ENCODE data around the gene LGMN. TPM values are rescaled to one million over a fixed set of nuclear protein-coding genes. Genes with fewer than 3 reads are reported as not detected.

Gene LGMN
- polyA plus RNA-seq, 1 donor (not counting 4 experiments of a cell fraction or from before 2014, with no cell fraction given): 61.0 TPM

GRCh38 chr14:92676403-92677086 lies 71.9 kb downstream of the LGMN start:
- no peak overlapping the region for H3K4me3 ChIP-seq (ENCODE audit: control insufficient read depth in 2 of 3, extremely low read depth in 1 of 3, insufficient read depth in 2 of 3, low read depth in 1 of 3, low read length in 3 of 3)
- no peaks in the 10 kb centered on the region for H3K36me3 ChIP-seq (ENCODE audit: control insufficient read depth in 2 of 2, extremely low read depth in 1 of 2, insufficient read depth in 2 of 2, low read length in 2 of 2)
- TF ChIP-seq EZH2 (IDR thresholded peaks at IDR 0.05; ENCODE audit: low read length): no peak
- TF ChIP-seq, protein P1, sequence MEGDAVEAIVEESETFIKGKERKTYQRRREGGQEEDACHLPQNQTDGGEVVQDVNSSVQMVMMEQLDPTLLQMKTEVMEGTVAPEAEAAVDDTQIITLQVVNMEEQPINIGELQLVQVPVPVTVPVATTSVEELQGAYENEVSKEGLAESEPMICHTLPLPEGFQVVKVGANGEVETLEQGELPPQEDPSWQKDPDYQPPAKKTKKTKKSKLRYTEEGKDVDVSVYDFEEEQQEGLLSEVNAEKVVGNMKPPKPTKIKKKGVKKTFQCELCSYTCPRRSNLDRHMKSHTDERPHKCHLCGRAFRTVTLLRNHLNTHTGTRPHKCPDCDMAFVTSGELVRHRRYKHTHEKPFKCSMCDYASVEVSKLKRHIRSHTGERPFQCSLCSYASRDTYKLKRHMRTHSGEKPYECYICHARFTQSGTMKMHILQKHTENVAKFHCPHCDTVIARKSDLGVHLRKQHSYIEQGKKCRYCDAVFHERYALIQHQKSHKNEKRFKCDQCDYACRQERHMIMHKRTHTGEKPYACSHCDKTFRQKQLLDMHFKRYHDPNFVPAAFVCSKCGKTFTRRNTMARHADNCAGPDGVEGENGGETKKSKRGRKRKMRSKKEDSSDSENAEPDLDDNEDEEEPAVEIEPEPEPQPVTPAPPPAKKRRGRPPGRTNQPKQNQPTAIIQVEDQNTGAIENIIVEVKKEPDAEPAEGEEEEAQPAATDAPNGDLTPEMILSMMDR (optimal IDR thresholded peaks at IDR 0.05 in 1 of 3, IDR thresholded peaks at IDR 0.05 in 1 of 3, conservative IDR thresholded peaks at IDR 0.05 in 1 of 3; ENCODE audit: extremely low read depth in 1 of 3, insufficient read depth in 2 of 3, low read length in 3 of 3): no peak
- no peaks in the 10 kb centered on the region for H4K20me1 ChIP-seq (ENCODE audit: control insufficient read depth, extremely low read depth, insufficient read depth, low read length)
- no peak overlapping the region for H2AFZ ChIP-seq (ENCODE audit: control insufficient read depth, low read length)
- dilution Hi-C loops (cut with MboI; ENCODE audit: extremely low pct_ligation_motif_present, low sequenced_read_pairs): no loop called here
- H3K9me3 ChIP-seq (ENCODE audit: control insufficient read depth, low read depth, low read length): no peaks in the 10 kb centered on the region
- no peaks in the 10 kb centered on the region for H3K27me3 ChIP-seq (ENCODE audit: control insufficient read depth, extremely low read depth, insufficient read depth, low read length)
- H3K9me1 ChIP-seq (ENCODE audit: control insufficient read depth, extremely low read depth, insufficient read depth, low read length): no peaks in the 10 kb centered on the region
- no peak overlapping the region for H3K4me2 ChIP-seq (ENCODE audit: control insufficient read depth, extremely low read depth, insufficient read depth, low read depth, low read length)
- FAIRE-seq (no peak), DNase-seq (ENCODE audit: low read depth, low spot score) (no peak)
- no peak overlapping the region for H3K27ac ChIP-seq (ENCODE audit: control insufficient read depth, insufficient read depth, low read length)
- peaks cover 5% of the 10 kb centered on the region for H3K4me1 ChIP-seq (ENCODE audit: control insufficient read depth, extremely low read depth, insufficient read depth, low read length)
- H3K9ac ChIP-seq (ENCODE audit: control insufficient read depth, extremely low read depth, insufficient read depth, low read length): no peak overlapping the region
- no peaks in the 10 kb centered on the region for H3K79me2 ChIP-seq (ENCODE audit: control insufficient read depth, insufficient read depth, low read length)

DNA sequence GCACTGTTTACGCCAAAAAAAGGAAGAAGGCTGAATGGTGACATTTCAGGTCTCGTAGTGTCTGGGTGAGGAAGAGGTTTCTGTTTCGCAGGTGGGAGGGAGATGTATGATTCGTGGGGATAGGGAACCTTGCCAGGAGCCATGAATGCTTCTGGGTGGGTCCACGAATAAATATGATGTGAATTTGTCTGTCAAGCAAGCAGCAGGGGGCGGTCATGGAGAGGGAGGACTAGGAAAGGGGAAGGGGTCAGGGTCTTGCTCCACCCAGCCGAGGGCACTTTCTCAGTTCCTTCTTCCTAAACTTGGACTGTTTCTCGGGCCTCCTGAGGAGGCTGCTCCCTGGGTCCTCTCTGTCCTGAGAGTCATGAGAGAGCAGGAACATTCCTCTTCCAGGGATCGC lies 72.5 kb downstream of the LGMN start:
- Histone ChIP-seq H3K27ac (ENCODE audit: control insufficient read depth, insufficient read depth, low read length) (no peak overlapping the region), H3K9ac (ENCODE audit: control insufficient read depth, extremely low read depth, insufficient read depth, low read length) (no peak overlapping the region), H3K4me1 (ENCODE audit: control insufficient read depth, extremely low read depth, insufficient read depth, low read length) (no peaks in the 10 kb centered on the region), H3K27me3 (ENCODE audit: control insufficient read depth, extremely low read depth, insufficient read depth, low read length) (no peaks in the 10 kb centered on the region), H2AFZ (ENCODE audit: control insufficient read depth, low read length) (no peak overlapping the region), H3K79me2 (ENCODE audit: control insufficient read depth, insufficient read depth, low read length) (no peaks in the 10 kb centered on the region), H4K20me1 (ENCODE audit: control insufficient read depth, extremely low read depth, insufficient read depth, low read length) (no peaks in the 10 kb centered on the region), H3K9me1 (ENCODE audit: control insufficient read depth, extremely low read depth, insufficient read depth, low read length) (no peaks in the 10 kb centered on the region), H3K4me2 (ENCODE audit: control insufficient read depth, extremely low read depth, insufficient read depth, low read depth, low read length) (no peak overlapping the region), H3K9me3 (ENCODE audit: control insufficient read depth, low read depth, low read length) (no peaks in the 10 kb centered on the region), H3K4me3 (ENCODE audit: control insufficient read depth in 2 of 3, extremely low read depth in 1 of 3, insufficient read depth in 2 of 3, low read depth in 1 of 3, low read length in 3 of 3) (no peak overlapping the region), H3K36me3 (ENCODE audit: control insufficient read depth in 2 of 2, extremely low read depth in 1 of 2, insufficient read depth in 2 of 2, low read length in 2 of 2) (no peaks in the 10 kb centered on the region)
- DNase-seq (ENCODE audit: low read depth, low spot score) (no peak), FAIRE-seq (no peak)
- no peak for TF ChIP-seq EZH2 (IDR thresholded peaks at IDR 0.05; ENCODE audit: low read length)
- TF ChIP-seq, protein P1 (optimal IDR thresholded peaks at IDR 0.05 in 1 of 3, IDR thresholded peaks at IDR 0.05 in 1 of 3, conservative IDR thresholded peaks at IDR 0.05 in 1 of 3; ENCODE audit: extremely low read depth in 1 of 3, insufficient read depth in 2 of 3, low read length in 3 of 3): no peak
- dilution Hi-C loops (cut with MboI; ENCODE audit: extremely low pct_ligation_motif_present, low sequenced_read_pairs): no loop called here

Measured in keratinocyte (primary cell).